OCI-LY3 (cell line): ENCODE data around the gene MGAT4A.

Source experiments
- EZH2phosphoT487 ChIP-seq: fragments of 200-600 bp; shearing (Covaris generic); IDR thresholded peaks from 2 replicates; pipeline ENCODE4 v1.6.1; 2018; ENCODE audit warnings: antibody characterized with exemption, mixed run types, low read depth
- TF ChIP-seq, protein P1 (sequence below): fragments of 200-600, 300-600 bp; sonication (generic); IDR thresholded peaks from 2 replicates; pipeline ENCODE4 v1.5.1; 2014; ENCODE audit warnings: antibody characterized with exemption, low read length, low read depth

- TF ChIP-seq, protein P1, sequence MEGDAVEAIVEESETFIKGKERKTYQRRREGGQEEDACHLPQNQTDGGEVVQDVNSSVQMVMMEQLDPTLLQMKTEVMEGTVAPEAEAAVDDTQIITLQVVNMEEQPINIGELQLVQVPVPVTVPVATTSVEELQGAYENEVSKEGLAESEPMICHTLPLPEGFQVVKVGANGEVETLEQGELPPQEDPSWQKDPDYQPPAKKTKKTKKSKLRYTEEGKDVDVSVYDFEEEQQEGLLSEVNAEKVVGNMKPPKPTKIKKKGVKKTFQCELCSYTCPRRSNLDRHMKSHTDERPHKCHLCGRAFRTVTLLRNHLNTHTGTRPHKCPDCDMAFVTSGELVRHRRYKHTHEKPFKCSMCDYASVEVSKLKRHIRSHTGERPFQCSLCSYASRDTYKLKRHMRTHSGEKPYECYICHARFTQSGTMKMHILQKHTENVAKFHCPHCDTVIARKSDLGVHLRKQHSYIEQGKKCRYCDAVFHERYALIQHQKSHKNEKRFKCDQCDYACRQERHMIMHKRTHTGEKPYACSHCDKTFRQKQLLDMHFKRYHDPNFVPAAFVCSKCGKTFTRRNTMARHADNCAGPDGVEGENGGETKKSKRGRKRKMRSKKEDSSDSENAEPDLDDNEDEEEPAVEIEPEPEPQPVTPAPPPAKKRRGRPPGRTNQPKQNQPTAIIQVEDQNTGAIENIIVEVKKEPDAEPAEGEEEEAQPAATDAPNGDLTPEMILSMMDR = no peak
- no peak for TF ChIP-seq EZH2phosphoT487
These were observed 752 bp downstream of the MGAT4A start for GRCh38 chr2:98730053-98730706.
